Nephron (organoid): ENCODE results near the gene RUNX2.

Experiments used
- H3K27ac Mint-ChIP-seq, 3 experiments: 2 replicates each; pipeline ENCODE4 v1.8.0; 2020; ENCODE audit warnings: mixed read lengths in 3 of 3, mild to moderate bottlenecking in 2 of 3, moderate library complexity in 1 of 3
- H3K27me3 Mint-ChIP-seq: 2 replicates; pipeline ENCODE4 v1.8.0; 2021; ENCODE audit warnings: low read depth, mild to moderate bottlenecking, moderate library complexity, mixed read lengths
- H3K36me3 Mint-ChIP-seq: 2 replicates; pipeline ENCODE4 v1.8.0; 2020; ENCODE audit warnings: low read depth, mixed read lengths
- H3K4me1 Mint-ChIP-seq: 2 replicates; pipeline ENCODE4 v1.8.0; 2020; ENCODE audit warnings: mixed read lengths
- H3K4me3 Mint-ChIP-seq, 3 experiments: 2 replicates each; pipeline ENCODE4 v1.8.0; 2020; ENCODE audit warnings: mild to moderate bottlenecking in 3 of 3, mixed read lengths in 3 of 3, moderate library complexity in 2 of 3
- H3K9me3 Mint-ChIP-seq: 2 replicates; pipeline ENCODE4 v1.8.0; 2020; ENCODE audit warnings: mixed read lengths
- CTCF ChIP-seq, 3 experiments: fragments of 200-600 bp; sonication (generic); IDR thresholded peaks; one replicate each; pipeline ENCODE4 v1.5.0; 2021; ENCODE audit warnings: antibody characterized with exemption in 3 of 3; ENCODE audit not compliant: unreplicated experiment in 3 of 3

The RUNX2 gene

GRCh38 chr6:45375449-45375848 is 47.3 kb downstream of the RUNX2 start:
- no peaks in the 10 kb centered on the region for H3K9me3 Mint-ChIP-seq
- TF ChIP-seq CTCF (IDR thresholded peaks at IDR 0.05; ENCODE audit: unreplicated experiment in 3 of 3) = no peak
- peaks cover 19% of the 10 kb centered on the region for H3K4me1 Mint-ChIP-seq
- peak overlapping the region in 1 of 3 experiments; percentile 56 for H3K4me3 Mint-ChIP-seq
- H3K27ac Mint-ChIP-seq = no peak overlapping the region
- no peaks in the 10 kb centered on the region for H3K27me3 Mint-ChIP-seq
- no peaks in the 10 kb centered on the region for H3K36me3 Mint-ChIP-seq

- H3K27ac Mint-ChIP-seq = peak overlapping the region; percentile 99 to 100 (median 100)
- H3K4me1 Mint-ChIP-seq = peaks cover 19% of the 10 kb centered on the region
- peak overlapping the region; percentile 94 to 100 (median 99) for H3K4me3 Mint-ChIP-seq
- H3K27me3 Mint-ChIP-seq = no peaks in the 10 kb centered on the region
- H3K9me3 Mint-ChIP-seq = no peaks in the 10 kb centered on the region
- no peaks in the 10 kb centered on the region for H3K36me3 Mint-ChIP-seq
- no peak for TF ChIP-seq CTCF (IDR thresholded peaks at IDR 0.05; ENCODE audit: unreplicated experiment in 3 of 3)
Measured at GRCh38 chr6:45376310-45377042, 48.3 kb downstream of the RUNX2 start.

GRCh38 chr6:45377043-45377553 is 49.0 kb downstream of the RUNX2 start:
- peak overlapping the region; percentile 99 to 100 (median 100) for H3K27ac Mint-ChIP-seq
- H3K9me3 Mint-ChIP-seq = no peaks in the 10 kb centered on the region
- peak overlapping the region; percentile 94 to 100 (median 99) for H3K4me3 Mint-ChIP-seq
- no peaks in the 10 kb centered on the region for H3K36me3 Mint-ChIP-seq
- H3K4me1 Mint-ChIP-seq = peaks cover 19% of the 10 kb centered on the region
- no peak for TF ChIP-seq CTCF (IDR thresholded peaks at IDR 0.05; ENCODE audit: unreplicated experiment in 3 of 3)
- no peaks in the 10 kb centered on the region for H3K27me3 Mint-ChIP-seq

- H3K36me3 Mint-ChIP-seq = no peaks in the 10 kb centered on the region
- H3K4me1 Mint-ChIP-seq = peaks cover 19% of the 10 kb centered on the region
- no peaks in the 10 kb centered on the region for H3K27me3 Mint-ChIP-seq
- peak within 1 kb of the TSS; percentile 99 to 100 (median 100) for H3K27ac Mint-ChIP-seq
- TF ChIP-seq CTCF (IDR thresholded peaks at IDR 0.05; ENCODE audit: unreplicated experiment in 3 of 3) = no peak
- H3K9me3 Mint-ChIP-seq = no peaks in the 10 kb centered on the region
- peak within 1 kb of the TSS; percentile 94 to 100 (median 99) for H3K4me3 Mint-ChIP-seq
Measured at GRCh38 chr6:45377554-45378333, 49.6 kb downstream of the RUNX2 start, which contains the start of gene SUPT3H. TSS of gene SUPT3H (minus strand) at chr6:45377934.

- no peaks in the 10 kb centered on the region for H3K36me3 Mint-ChIP-seq
- no peak for TF ChIP-seq CTCF (IDR thresholded peaks at IDR 0.05; ENCODE audit: unreplicated experiment in 3 of 3)
- H3K27ac Mint-ChIP-seq = peak overlapping the region; percentile 99 to 100 (median 100)
- H3K9me3 Mint-ChIP-seq = no peaks in the 10 kb centered on the region
- H3K27me3 Mint-ChIP-seq = peaks cover 3% of the 10 kb centered on the region
- H3K4me1 Mint-ChIP-seq = peaks cover 19% of the 10 kb centered on the region
- H3K4me3 Mint-ChIP-seq = peak overlapping the region; percentile 94 to 100 (median 99)
Measured at GRCh38 chr6:45378334-45378926, 50.3 kb downstream of the RUNX2 start.
